Astrocyte of the spinal cord (primary cell): Measurements from ENCODE around the gene TLCD3B.

Source experiments
- DNase-seq: peaks from one replicate; pipeline ENCODE4 v3.0.0; 2011; ENCODE audit warnings: low read depth, low spot score
- H3K4me3 ChIP-seq: 2 replicates; pipeline ENCODE4 v1.5.1; 2011; ENCODE audit warnings: low read depth, mild to moderate bottlenecking, low read length, moderate library complexity
- in situ Hi-C: cut with HindIII; loops from 2 replicates; pipeline ENCODE4 v1.10.0; 2017; ENCODE audit warnings: low sequenced_read_pairs
- TF ChIP-seq, protein P1 (sequence below): IDR thresholded peaks from 2 replicates; pipeline ENCODE4 v1.5.1; 2012; ENCODE audit warnings: low read depth, mild to moderate bottlenecking, low read length, inconsistent platforms

TLCD3B gene

DNA sequence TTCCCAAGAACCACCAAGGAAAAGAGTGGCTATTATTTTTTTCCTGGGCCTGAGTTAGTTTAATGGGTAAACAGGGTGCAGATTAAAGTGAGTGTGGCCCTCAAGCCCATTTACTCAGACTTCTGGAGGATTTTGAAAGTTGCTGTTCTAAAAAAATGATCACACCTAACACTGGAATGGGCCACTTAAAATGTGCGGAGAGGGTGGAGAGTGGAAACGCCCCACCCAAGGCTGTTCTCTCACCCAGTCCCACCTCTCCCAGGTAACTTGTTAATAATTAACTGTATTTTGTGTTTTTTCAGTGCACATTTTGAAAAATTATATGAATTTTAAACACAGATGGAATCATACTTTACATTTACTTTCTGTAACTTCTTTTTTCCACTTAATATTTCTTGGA lies 41.0 kb downstream of the TLCD3B start:
- H3K4me3 ChIP-seq = no peak overlapping the region
- TF ChIP-seq, protein P1, sequence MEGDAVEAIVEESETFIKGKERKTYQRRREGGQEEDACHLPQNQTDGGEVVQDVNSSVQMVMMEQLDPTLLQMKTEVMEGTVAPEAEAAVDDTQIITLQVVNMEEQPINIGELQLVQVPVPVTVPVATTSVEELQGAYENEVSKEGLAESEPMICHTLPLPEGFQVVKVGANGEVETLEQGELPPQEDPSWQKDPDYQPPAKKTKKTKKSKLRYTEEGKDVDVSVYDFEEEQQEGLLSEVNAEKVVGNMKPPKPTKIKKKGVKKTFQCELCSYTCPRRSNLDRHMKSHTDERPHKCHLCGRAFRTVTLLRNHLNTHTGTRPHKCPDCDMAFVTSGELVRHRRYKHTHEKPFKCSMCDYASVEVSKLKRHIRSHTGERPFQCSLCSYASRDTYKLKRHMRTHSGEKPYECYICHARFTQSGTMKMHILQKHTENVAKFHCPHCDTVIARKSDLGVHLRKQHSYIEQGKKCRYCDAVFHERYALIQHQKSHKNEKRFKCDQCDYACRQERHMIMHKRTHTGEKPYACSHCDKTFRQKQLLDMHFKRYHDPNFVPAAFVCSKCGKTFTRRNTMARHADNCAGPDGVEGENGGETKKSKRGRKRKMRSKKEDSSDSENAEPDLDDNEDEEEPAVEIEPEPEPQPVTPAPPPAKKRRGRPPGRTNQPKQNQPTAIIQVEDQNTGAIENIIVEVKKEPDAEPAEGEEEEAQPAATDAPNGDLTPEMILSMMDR = no peak
- in situ Hi-C loops = no loop called here
- no peak for DNase-seq

DNA sequence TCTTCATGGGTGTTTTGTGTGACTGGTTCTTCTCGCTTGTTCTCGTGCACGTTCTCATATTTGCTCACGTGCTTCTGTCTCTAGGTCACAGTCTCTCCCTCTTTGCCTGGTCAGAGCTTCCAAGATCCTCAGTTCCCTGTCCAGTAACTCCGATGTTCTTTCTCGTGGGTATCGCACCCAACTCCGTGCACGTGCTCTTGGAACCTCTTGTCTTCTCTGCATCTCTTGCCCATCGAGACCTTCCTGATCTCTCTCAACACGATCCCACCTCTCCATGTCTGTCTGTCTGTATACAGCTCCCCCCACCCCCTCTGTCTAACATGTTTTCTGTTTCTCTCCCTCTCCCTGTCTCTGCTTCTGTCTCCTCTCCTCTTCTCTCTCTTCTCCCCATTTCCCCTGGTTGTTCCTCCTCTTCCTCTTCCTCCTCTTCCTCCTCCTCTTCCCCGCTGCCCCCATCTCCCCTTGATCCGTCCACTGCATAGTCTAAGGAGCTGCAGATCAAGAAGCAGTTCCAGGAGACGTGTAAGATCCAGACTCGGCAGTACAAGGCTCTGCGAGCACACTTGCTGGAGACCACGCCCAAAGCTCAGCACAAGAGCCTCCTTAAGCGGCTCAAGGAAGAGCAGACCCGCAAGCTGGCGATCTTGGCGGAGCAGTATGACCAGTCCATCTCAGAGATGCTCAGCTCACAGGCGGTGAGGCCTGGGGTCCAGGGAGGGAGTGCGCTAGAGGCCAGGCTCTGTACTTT lies 41.8 kb downstream of the TLCD3B start:
- in situ Hi-C loops = no loop called here
- no peak overlapping the region for H3K4me3 ChIP-seq
- no peak for DNase-seq
- TF ChIP-seq, protein P1 = no peak

DNA sequence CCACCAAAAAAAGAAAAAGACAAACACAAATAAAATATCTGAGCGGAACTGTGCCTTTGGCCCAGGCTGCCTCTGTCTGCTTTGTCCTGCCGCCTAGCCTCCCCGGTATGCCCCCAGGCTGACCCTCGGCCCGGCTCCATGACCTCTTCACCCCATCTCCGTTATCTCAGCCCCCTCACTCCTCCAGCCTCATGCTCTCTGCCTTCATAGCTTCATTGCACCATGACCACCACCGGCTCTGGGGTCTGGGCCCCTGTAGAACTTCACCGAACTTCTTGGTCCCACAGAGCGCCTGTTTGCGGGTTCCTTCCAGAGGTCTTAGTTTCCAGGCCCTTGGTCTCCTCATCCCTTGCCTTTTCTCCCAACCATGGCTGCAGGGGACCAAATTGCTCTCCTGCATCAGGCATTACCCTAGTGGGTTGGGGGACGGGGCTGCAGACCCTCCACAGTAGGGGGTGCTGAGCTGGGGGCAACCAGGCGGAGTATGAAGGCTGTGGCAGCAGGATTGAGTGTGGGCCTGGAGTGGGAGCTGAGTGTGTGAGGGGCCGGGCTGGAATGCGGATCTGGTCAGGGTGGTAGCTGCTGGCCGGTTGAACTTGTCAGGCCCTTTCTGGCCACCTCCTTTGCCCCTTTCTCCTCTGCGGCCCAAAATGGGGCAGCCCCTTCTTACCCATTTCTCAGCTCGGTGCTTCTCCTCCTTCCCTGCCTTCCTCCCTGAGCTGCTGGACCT lies 42.6 kb downstream of the TLCD3B start:
- H3K4me3 ChIP-seq = no peak overlapping the region
- in situ Hi-C loops = no loop called here
- TF ChIP-seq, protein P1 = no peak
- DNase-seq = no peak

DNA sequence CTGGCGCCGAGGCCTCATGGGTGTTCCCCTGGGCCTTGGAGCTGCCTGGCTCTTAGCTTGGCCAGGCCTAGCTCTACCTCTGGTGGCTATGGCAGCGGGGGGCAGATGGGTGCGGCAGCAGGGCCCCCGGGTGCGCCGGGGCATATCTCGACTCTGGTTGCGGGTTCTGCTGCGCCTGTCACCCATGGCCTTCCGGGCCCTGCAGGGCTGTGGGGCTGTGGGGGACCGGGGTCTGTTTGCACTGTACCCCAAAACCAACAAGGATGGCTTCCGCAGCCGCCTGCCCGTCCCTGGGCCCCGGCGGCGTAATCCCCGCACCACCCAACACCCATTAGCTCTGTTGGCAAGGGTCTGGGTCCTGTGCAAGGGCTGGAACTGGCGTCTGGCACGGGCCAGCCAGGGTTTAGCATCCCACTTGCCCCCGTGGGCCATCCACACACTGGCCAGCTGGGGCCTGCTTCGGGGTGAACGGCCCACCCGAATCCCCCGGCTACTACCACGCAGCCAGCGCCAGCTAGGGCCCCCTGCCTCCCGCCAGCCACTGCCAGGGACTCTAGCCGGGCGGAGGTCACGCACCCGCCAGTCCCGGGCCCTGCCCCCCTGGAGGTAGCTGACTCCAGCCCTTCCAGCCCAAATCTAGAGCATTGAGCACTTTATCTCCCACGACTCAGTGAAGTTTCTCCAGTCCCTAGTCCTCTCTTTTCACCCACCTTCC lies 43.5 kb downstream of the TLCD3B start:
- no peak for DNase-seq
- TF ChIP-seq, protein P1 = no peak

DNA sequence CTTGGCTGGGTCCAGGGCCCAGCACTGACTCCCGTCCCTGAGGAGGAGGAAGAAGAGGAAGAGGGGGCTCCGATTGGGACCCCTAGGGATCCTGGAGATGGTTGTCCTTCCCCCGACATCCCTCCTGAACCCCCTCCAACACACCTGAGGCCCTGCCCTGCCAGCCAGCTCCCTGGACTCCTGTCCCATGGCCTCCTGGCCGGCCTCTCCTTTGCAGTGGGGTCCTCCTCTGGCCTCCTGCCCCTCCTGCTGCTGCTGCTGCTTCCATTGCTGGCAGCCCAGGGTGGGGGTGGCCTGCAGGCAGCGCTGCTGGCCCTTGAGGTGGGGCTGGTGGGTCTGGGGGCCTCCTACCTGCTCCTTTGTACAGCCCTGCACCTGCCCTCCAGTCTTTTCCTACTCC lies 44.1 kb downstream of the TLCD3B start:
- H3K4me3 ChIP-seq = no peak overlapping the region
- TF ChIP-seq, protein P1 = no peak
- in situ Hi-C loops = no loop called here
- DNase-seq = no peak

More for the DNA sequence above, 43.5 kb downstream of the TLCD3B start:
- in situ Hi-C loops = no loop called here
- H3K4me3 ChIP-seq = no peak overlapping the region

DNA sequence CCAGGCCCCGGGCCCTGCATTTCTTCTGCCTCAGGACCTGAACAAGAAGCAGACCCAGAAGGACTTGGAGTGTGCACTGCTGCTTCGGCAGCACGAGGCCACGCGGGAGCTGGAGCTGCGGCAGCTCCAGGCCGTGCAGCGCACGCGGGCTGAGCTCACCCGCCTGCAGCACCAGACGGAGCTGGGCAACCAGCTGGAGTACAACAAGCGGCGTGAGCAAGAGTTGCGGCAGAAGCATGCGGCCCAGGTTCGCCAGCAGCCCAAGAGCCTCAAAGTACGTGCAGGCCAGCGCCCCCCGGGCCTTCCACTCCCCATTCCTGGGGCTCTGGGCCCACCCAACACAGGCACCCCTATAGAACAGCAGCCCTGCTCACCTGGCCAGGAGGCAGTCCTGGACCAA lies 44.8 kb downstream of the TLCD3B start:
- no peak for DNase-seq
- TF ChIP-seq, protein P1 = no peak
- in situ Hi-C loops = no loop called here
- H3K4me3 ChIP-seq = no peak overlapping the region
